Calu3 (cell line): ENCODE measurements around the gene ANXA9. TPM values are rescaled to one million over a fixed set of nuclear protein-coding genes. Genes with fewer than 3 reads are reported as not detected.

ENCODE experiments used
- BruUV-seq: library from RNA; stranded (reverse); fragments of 400-500 nt; replicated peaks from 2 replicates; lab custom pipeline; 2021; lab: Mats Ljungman, UMichigan
- CTCF ChIA-PET: fragments of 300-600 bp; sonication (Branson Sonifier 250); formaldehyde crosslinking; loops from one replicate; lab custom pipeline; 2022; ENCODE audit warnings: antibody characterized with exemption; lab: Charles Lee
- DNase-seq: peaks from one replicate; pipeline ENCODE4 v3.0.0; 2022
- H3K27ac Mint-ChIP-seq: one replicate; pipeline ENCODE4 v1.8.0; 2022; ENCODE audit warnings: mixed read lengths; ENCODE audit not compliant: unreplicated experiment
- H3K27me3 Mint-ChIP-seq: one replicate; pipeline ENCODE4 v1.8.0; 2022; ENCODE audit warnings: mixed read lengths; ENCODE audit not compliant: unreplicated experiment
- H3K36me3 Mint-ChIP-seq: one replicate; pipeline ENCODE4 v1.8.0; 2022; ENCODE audit warnings: mild to moderate bottlenecking, moderate library complexity, mixed read lengths; ENCODE audit not compliant: insufficient read depth, unreplicated experiment
- H3K4me1 Mint-ChIP-seq: one replicate; pipeline ENCODE4 v1.8.0; 2022; ENCODE audit warnings: mild to moderate bottlenecking, low read depth, mixed read lengths; ENCODE audit not compliant: unreplicated experiment
- H3K4me3 Mint-ChIP-seq: one replicate; pipeline ENCODE4 v1.8.0; 2022; ENCODE audit warnings: mild to moderate bottlenecking, low read depth, moderate library complexity, mixed read lengths; ENCODE audit not compliant: unreplicated experiment
- H3K9me3 Mint-ChIP-seq: one replicate; pipeline ENCODE4 v1.8.0; 2022; ENCODE audit warnings: low read depth, mixed read lengths; ENCODE audit not compliant: unreplicated experiment
- intact Hi-C: fragments of 100-400 bp; cut with micrococcal nuclease; formaldehyde crosslinking; loops from one replicate; pipeline ENCODE4 v1.10.0; 2022; ENCODE audit not compliant: unreplicated experiment
- total RNA-seq: library from RNA; stranded (reverse); gene quantifications from 2 replicates; pipeline ENCODE4 v1.2.3, GENCODE V29; 2022
- TF ChIP-seq, protein P1 (sequence below): fragments of 200-600 bp; IDR thresholded peaks from one replicate; pipeline ENCODE4 v1.8.0; 2022; ENCODE audit warnings: antibody characterized with exemption; ENCODE audit not compliant: unreplicated experiment

The ANXA9 gene
- total RNA-seq, 1 experiment from 2014 or later, result 15.4 TPM

DNA sequence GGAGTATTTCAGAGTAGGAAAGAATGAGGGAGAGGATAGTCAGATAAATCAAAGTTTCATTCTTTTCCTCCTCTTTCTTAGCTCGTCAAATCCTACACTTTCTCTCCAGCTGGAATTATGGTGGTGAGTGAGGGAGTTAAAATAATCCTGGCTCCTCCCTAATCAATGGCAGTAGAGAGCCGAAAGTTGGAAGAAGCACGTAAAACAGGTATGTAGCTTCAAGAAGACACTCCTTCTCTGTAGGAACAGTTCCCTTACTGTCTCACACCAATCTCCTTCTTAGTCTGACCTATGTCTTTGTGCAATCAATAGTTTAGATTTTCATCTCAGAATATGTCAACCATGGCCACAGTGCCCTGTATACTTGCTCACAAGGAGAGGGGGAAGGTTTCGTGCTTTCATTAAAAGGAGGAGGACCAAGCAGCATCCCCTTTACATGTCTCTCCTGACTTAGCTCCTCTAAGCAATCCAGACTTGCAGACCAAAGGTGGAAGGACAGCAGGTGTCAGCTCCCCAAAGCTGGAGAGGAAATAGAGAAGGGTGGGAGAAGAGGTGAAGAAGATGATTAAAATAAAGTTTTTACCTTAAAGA is 23.7 kb downstream of the ANXA9 start:
- peak; percentile 12 for DNase-seq
- peak overlapping the region; percentile 95 for H3K27ac Mint-ChIP-seq
- H3K4me1 Mint-ChIP-seq, result peaks cover 37% of the 10 kb centered on the region
- TF ChIP-seq, protein P1, sequence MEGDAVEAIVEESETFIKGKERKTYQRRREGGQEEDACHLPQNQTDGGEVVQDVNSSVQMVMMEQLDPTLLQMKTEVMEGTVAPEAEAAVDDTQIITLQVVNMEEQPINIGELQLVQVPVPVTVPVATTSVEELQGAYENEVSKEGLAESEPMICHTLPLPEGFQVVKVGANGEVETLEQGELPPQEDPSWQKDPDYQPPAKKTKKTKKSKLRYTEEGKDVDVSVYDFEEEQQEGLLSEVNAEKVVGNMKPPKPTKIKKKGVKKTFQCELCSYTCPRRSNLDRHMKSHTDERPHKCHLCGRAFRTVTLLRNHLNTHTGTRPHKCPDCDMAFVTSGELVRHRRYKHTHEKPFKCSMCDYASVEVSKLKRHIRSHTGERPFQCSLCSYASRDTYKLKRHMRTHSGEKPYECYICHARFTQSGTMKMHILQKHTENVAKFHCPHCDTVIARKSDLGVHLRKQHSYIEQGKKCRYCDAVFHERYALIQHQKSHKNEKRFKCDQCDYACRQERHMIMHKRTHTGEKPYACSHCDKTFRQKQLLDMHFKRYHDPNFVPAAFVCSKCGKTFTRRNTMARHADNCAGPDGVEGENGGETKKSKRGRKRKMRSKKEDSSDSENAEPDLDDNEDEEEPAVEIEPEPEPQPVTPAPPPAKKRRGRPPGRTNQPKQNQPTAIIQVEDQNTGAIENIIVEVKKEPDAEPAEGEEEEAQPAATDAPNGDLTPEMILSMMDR, result no peak
- H3K36me3 Mint-ChIP-seq, result peaks cover 43% of the 10 kb centered on the region
- no peaks in the 10 kb centered on the region for H3K9me3 Mint-ChIP-seq
- CTCF ChIA-PET, result interaction anchor here (0.7 to 2.5 kb wide), 10 partner anchors 8 to 94 kb away, joined by 3 to 26 read pairs (median 7); partner anchors contain the start of genes ANXA9 and GABPB2
- H3K27me3 Mint-ChIP-seq, result no peaks in the 10 kb centered on the region
- no TSS peak for BruUV-seq
- intact Hi-C loops, result loop anchor here (5.0 kb wide), 1 partner anchor 129 kb away; the partner anchor contains the start of gene ARNT
- peak overlapping the region; percentile 96 for H3K4me3 Mint-ChIP-seq

DNA sequence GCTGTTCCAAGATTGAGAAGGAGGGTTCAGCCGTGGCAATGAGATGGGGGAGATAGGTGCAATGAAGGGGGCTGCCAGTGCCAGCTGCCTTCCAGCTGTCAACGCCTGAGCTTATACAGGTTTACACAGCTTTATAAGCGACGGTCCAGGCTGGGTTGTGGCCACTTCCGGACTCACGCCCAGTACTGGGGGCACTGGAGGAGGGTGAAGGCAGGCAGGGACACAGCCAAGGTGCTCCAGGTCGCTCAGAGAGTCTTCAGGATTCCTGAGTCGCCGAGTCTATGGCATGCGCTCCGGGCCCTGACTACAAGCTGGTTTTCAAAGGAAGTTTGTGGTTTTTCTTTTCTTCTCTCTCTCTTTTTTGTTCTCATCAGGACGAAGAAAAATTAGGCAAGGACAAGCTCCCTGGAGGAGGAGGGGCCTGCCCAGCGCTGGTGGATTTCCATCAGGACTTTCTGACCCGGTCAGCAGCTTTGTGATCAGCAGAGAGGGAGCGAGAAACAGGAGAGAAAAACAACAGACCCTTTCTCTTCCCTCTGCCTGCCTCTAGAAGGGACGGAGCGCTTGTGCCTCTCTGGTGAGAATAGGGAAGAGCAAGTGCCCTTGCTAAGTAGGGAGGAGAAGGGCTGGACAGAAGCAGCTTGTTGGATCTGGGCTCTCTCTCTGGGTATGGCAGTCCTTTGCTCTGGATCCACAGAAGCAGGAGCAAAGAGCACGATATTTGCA is 24.4 kb downstream of the ANXA9 start, which contains the start of gene MINDY1:
Gene MINDY1, minus strand, starts transcription at position 576 of the 726 bp plus-strand sequence. CDS start 4,285 bp downstream, outside the sequence.
- intact Hi-C loops, result loop anchor here (5.0 kb wide), 1 partner anchor 129 kb away; the partner anchor contains the start of gene ARNT
- peak within 1 kb of the TSS; percentile 96 for H3K4me3 Mint-ChIP-seq

DNA sequence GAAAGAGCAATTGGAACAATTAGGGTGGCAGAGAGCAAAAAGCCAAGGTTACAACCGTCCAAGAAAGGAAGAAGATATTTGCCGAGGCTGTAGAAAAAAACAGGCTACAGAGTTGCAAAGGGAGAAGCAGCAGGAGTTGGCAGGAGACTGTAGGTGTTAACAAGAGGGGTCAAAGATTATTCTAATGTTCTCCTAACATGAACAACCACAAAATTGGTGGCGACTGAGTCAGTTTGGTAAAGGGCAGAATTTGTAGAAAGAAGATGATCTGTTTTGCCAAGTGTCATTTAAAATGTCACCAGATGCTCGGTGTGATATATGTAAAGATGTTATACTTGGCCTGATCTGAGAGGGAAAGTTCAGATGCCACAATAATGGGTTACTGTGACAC is 25.8 kb downstream of the ANXA9 start:
- Mint-ChIP-seq H3K4me3 (peak overlapping the region; percentile 96), H3K27ac (peak overlapping the region; percentile 95), H3K4me1 (peaks cover 37% of the 10 kb centered on the region), H3K36me3 (peaks cover 43% of the 10 kb centered on the region), H3K27me3 (no peaks in the 10 kb centered on the region), H3K9me3 (no peaks in the 10 kb centered on the region)
- no TSS peak for BruUV-seq
- intact Hi-C loops, result loop anchor here (5.0 kb wide), 1 partner anchor 131 kb away; the partner anchor contains the start of gene ARNT
- CTCF ChIA-PET, result interaction anchor here (1.5 kb wide), 1 partner anchor 40 kb away, joined by 4 read pairs; the partner anchor contains the start of gene C1orf56
- TF ChIP-seq, protein P1, result no peak
- DNase-seq, result no peak

More for the DNA sequence above, 24.4 kb downstream of the ANXA9 start, which contains the start of gene MINDY1:
- CTCF ChIA-PET, result interaction anchor here (0.5 to 2.5 kb wide), 17 partner anchors 8 to 401 kb away, joined by 3 to 26 read pairs (median 5); partner anchors contain the start of genes ANXA9, CERS2 and GABPB2
- no peaks in the 10 kb centered on the region for H3K9me3 Mint-ChIP-seq
- H3K27me3 Mint-ChIP-seq, result no peaks in the 10 kb centered on the region
- peaks cover 37% of the 10 kb centered on the region for H3K4me1 Mint-ChIP-seq
- H3K36me3 Mint-ChIP-seq, result peaks cover 43% of the 10 kb centered on the region
- TF ChIP-seq, protein P1, result peak; percentile 30
- TSS peak; percentile 56 for BruUV-seq
- peak within 1 kb of the TSS; percentile 95 for H3K27ac Mint-ChIP-seq
- peak; percentile 83 for DNase-seq
